ENCODE measurements around the gene SEC11C.

GRCh38 chr18:59109375-59109774 lies 30.3 kb upstream of the SEC11C start:
- no peak for TF ChIP-seq UBTF (IDR thresholded peaks at IDR 0.05; ENCODE audit: borderline replicate concordance in 1 of 2, low read depth in 2 of 2, low read length in 2 of 2)
- no peak for TF ChIP-seq POLR2B (IDR thresholded peaks at IDR 0.05; ENCODE audit: low read depth, partially characterized antibody)
- no peak for TF ChIP-seq FOXM1 (IDR thresholded peaks at IDR 0.05; ENCODE audit: low read depth)
- TF ChIP-seq FOXM1 (CRISPR knock-in tag; IDR thresholded peaks at IDR 0.05; ENCODE audit: low read depth) = no peak
- no peak for TF ChIP-seq XRCC4 (IDR thresholded peaks at IDR 0.05; ENCODE audit: extremely low read depth, insufficient read depth, insufficient read length)
- no peak for TF ChIP-seq CTCF (IDR thresholded peaks at IDR 0.05 in 2 of 3, conservative IDR thresholded peaks at IDR 0.05 in 1 of 3; ENCODE audit: insufficient read depth in 2 of 3, low read depth in 1 of 3, low read length in 3 of 3)
- TF ChIP-seq SMC3 (conservative IDR thresholded peaks at IDR 0.05; ENCODE audit: insufficient read depth, low read depth, low read length) = no peak
- no peak for TF ChIP-seq EP300 (IDR thresholded peaks at IDR 0.05; ENCODE audit: low read length)
- TF ChIP-seq MTA2 (IDR thresholded peaks at IDR 0.05; ENCODE audit: low read depth) = no peak
- no peak for TF ChIP-seq PHF8 (IDR thresholded peaks at IDR 0.05; ENCODE audit: borderline replicate concordance, low read length)
- TF ChIP-seq MYC (IDR thresholded peaks at IDR 0.05; ENCODE audit: low read depth, low read length) = no peak
- no peak for TF ChIP-seq MYC (CRISPR knock-in tag; IDR thresholded peaks at IDR 0.05; ENCODE audit: borderline replicate concordance, low read depth)
- TF ChIP-seq REST (IDR thresholded peaks at IDR 0.05; ENCODE audit: borderline replicate concordance) = no peak
- no peak for TF ChIP-seq REST (CRISPR knock-in tag; IDR thresholded peaks at IDR 0.05; ENCODE audit: low read depth)
- TF ChIP-seq ZNF277 (CRISPR knock-in tag; IDR thresholded peaks at IDR 0.05; ENCODE audit: borderline replicate concordance) = no peak
- TF ChIP-seq NFIC (IDR thresholded peaks at IDR 0.05) = no peak
- no peak for TF ChIP-seq ESRRA (IDR thresholded peaks at IDR 0.05; ENCODE audit: borderline replicate concordance, low read depth)
